Measurements from ENCODE around the gene PRKCQ.
A peak's percentile ranks its signal among the peaks of the same experiment; 100 is the strongest.

The PRKCQ gene

GRCh38 chr10:6427357-6427959, 152.6 kb downstream of the PRKCQ start:
- no peak overlapping the region for H3K23ac ChIP-seq (ENCODE audit: low read depth, low read length, poor library complexity)
- DNase-seq (ENCODE audit: low spot score) = no peak
- H3K14ac ChIP-seq (ENCODE audit: low read length) = no peak overlapping the region
- no peak overlapping the region for H2BK12ac ChIP-seq (ENCODE audit: low read length)
- no peak overlapping the region for H3K9ac ChIP-seq (ENCODE audit: low read depth, low read length, poor library complexity)
- H3K9me3 ChIP-seq (replicated peaks in 1 of 2; ENCODE audit: control insufficient read depth in 2 of 2, insufficient read depth in 1 of 2, low read depth in 1 of 2, low read length in 2 of 2) = peaks cover 0 to 3% of the 10 kb centered on the region in 2 donors
- H3K4me1 ChIP-seq (ENCODE audit: control insufficient read depth in 2 of 2, insufficient read depth in 1 of 2, low read depth in 1 of 2, low read length in 2 of 2) = no peaks in the 10 kb centered on the region
- H4K91ac ChIP-seq (ENCODE audit: low read depth, low read length, poor library complexity) = no peak overlapping the region
- no peak overlapping the region for H3K18ac ChIP-seq (ENCODE audit: low read length)
- H2BK5ac ChIP-seq (ENCODE audit: low read length) = no peak overlapping the region
- no peak overlapping the region for H4K8ac ChIP-seq (ENCODE audit: low read depth, low read length)
- H3K4ac ChIP-seq (ENCODE audit: low read length) = no peak overlapping the region
- no peak overlapping the region for H2AFZ ChIP-seq (ENCODE audit: low read length)
- H3K79me1 ChIP-seq (ENCODE audit: low read depth, low read length) = no peaks in the 10 kb centered on the region
- H2AK5ac ChIP-seq (ENCODE audit: low read depth, low read length) = no peak overlapping the region
- H3K27me3 ChIP-seq (ENCODE audit: control insufficient read depth in 3 of 3, insufficient read depth in 3 of 3, low read depth in 1 of 3, low read length in 3 of 3) = no peaks in the 10 kb centered on the region
- H3K27ac ChIP-seq (replicated peaks; ENCODE audit: low read length) = no peak overlapping the region
- H3K36me3 ChIP-seq (replicated peaks in 1 of 2; ENCODE audit: control insufficient read depth in 2 of 2, insufficient read depth in 2 of 2, low read length in 2 of 2) = no peaks in the 10 kb centered on the region
- H2BK15ac ChIP-seq (ENCODE audit: low read length) = no peak overlapping the region
- no peak overlapping the region for H3K4me2 ChIP-seq (ENCODE audit: insufficient read depth, low read length, poor library complexity, severe bottlenecking)
- H3K4me3 ChIP-seq (ENCODE audit: low read length in 2 of 2) = no peak overlapping the region
- H2BK120ac ChIP-seq (ENCODE audit: low read depth, low read length) = no peak overlapping the region
- WGBS, 2 donors (ENCODE audit: extremely low coverage in 2 of 2, insufficient read length in 2 of 2, insufficient replicate concordance in 1 of 2) = no CpG with 5 or more reads among the region's 10 CpGs

GRCh38 chr10:6426317-6426716, 153.8 kb downstream of the PRKCQ start:
- H3K4me1 ChIP-seq (ENCODE audit: control insufficient read depth in 2 of 2, insufficient read depth in 1 of 2, low read depth in 1 of 2, low read length in 2 of 2) = no peaks in the 10 kb centered on the region
- no peak overlapping the region for H3K14ac ChIP-seq (ENCODE audit: low read length)
- H3K4me2 ChIP-seq (ENCODE audit: insufficient read depth, low read length, poor library complexity, severe bottlenecking) = no peak overlapping the region
- no peaks in the 10 kb centered on the region for H3K36me3 ChIP-seq (replicated peaks in 1 of 2; ENCODE audit: control insufficient read depth in 2 of 2, insufficient read depth in 2 of 2, low read length in 2 of 2)
- H2BK5ac ChIP-seq (ENCODE audit: low read length) = no peak overlapping the region
- no peak overlapping the region for H2BK120ac ChIP-seq (ENCODE audit: low read depth, low read length)
- H3K27ac ChIP-seq (replicated peaks; ENCODE audit: low read length) = no peak overlapping the region
- peaks cover 0 to 2% of the 10 kb centered on the region in 2 donors for H3K9me3 ChIP-seq (replicated peaks in 1 of 2; ENCODE audit: control insufficient read depth in 2 of 2, insufficient read depth in 1 of 2, low read depth in 1 of 2, low read length in 2 of 2)
- no peak overlapping the region for H4K91ac ChIP-seq (ENCODE audit: low read depth, low read length, poor library complexity)
- no peak overlapping the region for H3K18ac ChIP-seq (ENCODE audit: low read length)
- no peak overlapping the region for H2AFZ ChIP-seq (ENCODE audit: low read length)
- no peak overlapping the region for H3K4ac ChIP-seq (ENCODE audit: low read length)
- H3K9ac ChIP-seq (ENCODE audit: low read depth, low read length, poor library complexity) = no peak overlapping the region
- no peak overlapping the region for H3K23ac ChIP-seq (ENCODE audit: low read depth, low read length, poor library complexity)
- no peak overlapping the region for H2AK5ac ChIP-seq (ENCODE audit: low read depth, low read length)
- H3K27me3 ChIP-seq (ENCODE audit: control insufficient read depth in 3 of 3, insufficient read depth in 3 of 3, low read depth in 1 of 3, low read length in 3 of 3) = no peaks in the 10 kb centered on the region
- no peaks in the 10 kb centered on the region for H3K79me1 ChIP-seq (ENCODE audit: low read depth, low read length)
- no CpG with 5 or more reads among the region's 6 CpGs for WGBS, 2 donors (ENCODE audit: extremely low coverage in 2 of 2, insufficient read length in 2 of 2, insufficient replicate concordance in 1 of 2)
- H2BK12ac ChIP-seq (ENCODE audit: low read length) = no peak overlapping the region
- no peak overlapping the region for H3K4me3 ChIP-seq (ENCODE audit: low read length in 2 of 2)
- no peak overlapping the region for H4K8ac ChIP-seq (ENCODE audit: low read depth, low read length)
- H2BK15ac ChIP-seq (ENCODE audit: low read length) = no peak overlapping the region
- DNase-seq (ENCODE audit: low spot score) = no peak

DNA sequence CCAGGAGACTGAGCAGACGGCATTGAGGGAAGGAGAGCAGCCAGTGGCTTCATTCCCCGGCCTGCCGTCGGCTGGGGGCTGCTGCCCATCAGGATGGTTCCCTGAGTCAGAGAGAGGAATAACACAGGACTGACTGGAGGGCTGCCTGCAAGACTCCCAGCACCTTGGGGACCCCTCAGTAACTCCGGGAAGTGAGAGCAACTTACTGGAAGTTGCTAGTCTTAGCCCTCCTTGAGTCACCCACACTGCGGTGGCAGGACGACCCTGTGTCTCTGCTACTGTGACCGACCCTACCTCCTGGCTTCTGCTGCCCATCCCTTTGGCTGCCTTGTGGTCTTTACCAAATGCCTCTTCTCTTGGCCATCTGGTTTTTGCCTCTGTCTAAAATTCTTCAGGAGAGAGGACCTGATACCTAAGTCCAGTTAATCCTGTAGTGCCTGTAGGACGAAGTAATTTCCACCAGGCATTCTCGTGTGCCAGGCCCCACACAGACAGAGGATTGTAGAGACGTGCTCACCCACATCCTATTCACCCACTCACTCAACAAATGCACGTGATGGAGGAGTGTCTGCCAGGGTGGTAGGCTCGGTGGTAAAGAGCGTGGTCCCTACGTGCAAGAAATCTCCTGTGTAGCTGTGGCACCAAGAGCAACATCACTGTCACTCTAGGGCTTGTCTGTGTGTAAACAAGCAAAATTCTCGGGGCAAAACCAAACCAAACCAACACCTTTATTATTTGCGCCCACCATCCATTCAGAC, 156.5 kb downstream of the PRKCQ start:
- H3K27ac ChIP-seq (replicated peaks; ENCODE audit: low read length) = no peak overlapping the region
- H4K8ac ChIP-seq (ENCODE audit: low read depth, low read length) = no peak overlapping the region

DNA sequence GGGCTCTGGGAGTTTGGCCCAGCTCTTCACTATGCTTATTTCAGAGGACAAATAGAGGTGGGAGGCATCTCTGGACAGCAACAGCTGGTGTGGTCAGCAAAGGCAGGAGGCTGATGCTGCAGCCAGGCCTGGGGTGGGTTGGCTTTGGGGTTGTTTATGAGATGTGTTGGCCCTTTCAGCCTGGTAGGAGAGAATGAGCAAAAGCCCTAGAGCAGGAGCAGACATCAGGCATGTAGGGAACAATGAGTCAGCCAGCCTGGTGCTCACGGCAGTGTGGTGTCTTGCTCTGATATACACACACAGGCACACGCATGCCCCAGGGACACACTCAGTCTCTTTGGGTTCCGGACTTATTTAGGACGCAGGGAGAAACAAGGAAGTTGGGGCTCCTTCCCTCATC, 157.1 kb downstream of the PRKCQ start:
- no peak overlapping the region for H3K9ac ChIP-seq (ENCODE audit: low read depth, low read length, poor library complexity)
- no peak overlapping the region for H3K4me3 ChIP-seq (ENCODE audit: low read length in 2 of 2)
- no peak overlapping the region for H2BK15ac ChIP-seq (ENCODE audit: low read length)
- peak overlapping the region; percentile 12 for H3K14ac ChIP-seq (ENCODE audit: low read length)
- no peaks in the 10 kb centered on the region for H3K36me3 ChIP-seq (replicated peaks in 1 of 2; ENCODE audit: control insufficient read depth in 2 of 2, insufficient read depth in 2 of 2, low read length in 2 of 2)
- H2AFZ ChIP-seq (ENCODE audit: low read length) = no peak overlapping the region
- H2BK5ac ChIP-seq (ENCODE audit: low read length) = no peak overlapping the region
- no peaks in the 10 kb centered on the region for H3K79me1 ChIP-seq (ENCODE audit: low read depth, low read length)
- H3K4ac ChIP-seq (ENCODE audit: low read length) = no peak overlapping the region
- no peak overlapping the region for H2AK5ac ChIP-seq (ENCODE audit: low read depth, low read length)
- no peak overlapping the region for H2BK12ac ChIP-seq (ENCODE audit: low read length)
- H3K27me3 ChIP-seq (ENCODE audit: control insufficient read depth in 3 of 3, insufficient read depth in 3 of 3, low read depth in 1 of 3, low read length in 3 of 3) = peaks cover 0 to 6% (median 0%) of the 10 kb centered on the region in 3 experiments
- no peak overlapping the region for H3K27ac ChIP-seq (replicated peaks; ENCODE audit: low read length)
- DNase-seq (ENCODE audit: low spot score) = no peak
- no peak overlapping the region for H3K23ac ChIP-seq (ENCODE audit: low read depth, low read length, poor library complexity)
- H3K9me3 ChIP-seq (replicated peaks in 1 of 2; ENCODE audit: control insufficient read depth in 2 of 2, insufficient read depth in 1 of 2, low read depth in 1 of 2, low read length in 2 of 2) = no peaks in the 10 kb centered on the region
- H3K18ac ChIP-seq (ENCODE audit: low read length) = no peak overlapping the region
- no CpG with 5 or more reads among the region's 4 CpGs for WGBS, 2 donors (ENCODE audit: extremely low coverage in 2 of 2, insufficient read length in 2 of 2, insufficient replicate concordance in 1 of 2)
- H4K8ac ChIP-seq (ENCODE audit: low read depth, low read length) = no peak overlapping the region
- H3K4me1 ChIP-seq (ENCODE audit: control insufficient read depth in 2 of 2, insufficient read depth in 1 of 2, low read depth in 1 of 2, low read length in 2 of 2) = no peaks in the 10 kb centered on the region
- no peak overlapping the region for H3K4me2 ChIP-seq (ENCODE audit: insufficient read depth, low read length, poor library complexity, severe bottlenecking)
- no peak overlapping the region for H4K91ac ChIP-seq (ENCODE audit: low read depth, low read length, poor library complexity)
- no peak overlapping the region for H2BK120ac ChIP-seq (ENCODE audit: low read depth, low read length)

More for the DNA sequence above, 156.5 kb downstream of the PRKCQ start:
- Histone ChIP-seq H2BK120ac (ENCODE audit: low read depth, low read length) (no peak overlapping the region), H3K23ac (ENCODE audit: low read depth, low read length, poor library complexity) (no peak overlapping the region), H3K4ac (ENCODE audit: low read length) (no peak overlapping the region), H3K4me1 (ENCODE audit: control insufficient read depth in 2 of 2, insufficient read depth in 1 of 2, low read depth in 1 of 2, low read length in 2 of 2) (no peaks in the 10 kb centered on the region), H3K14ac (ENCODE audit: low read length) (no peak overlapping the region), H3K9ac (ENCODE audit: low read depth, low read length, poor library complexity) (no peak overlapping the region), H4K91ac (ENCODE audit: low read depth, low read length, poor library complexity) (no peak overlapping the region), H2AFZ (ENCODE audit: low read length) (no peak overlapping the region), H3K27me3 (ENCODE audit: control insufficient read depth in 3 of 3, insufficient read depth in 3 of 3, low read depth in 1 of 3, low read length in 3 of 3) (peaks cover 0 to under 1% (median 0%) of the 10 kb centered on the region in 3 experiments), H3K36me3 (replicated peaks in 1 of 2; ENCODE audit: control insufficient read depth in 2 of 2, insufficient read depth in 2 of 2, low read length in 2 of 2) (no peaks in the 10 kb centered on the region), H3K4me3 (ENCODE audit: low read length in 2 of 2) (no peak overlapping the region), H3K4me2 (ENCODE audit: insufficient read depth, low read length, poor library complexity, severe bottlenecking) (no peak overlapping the region), H3K18ac (ENCODE audit: low read length) (no peak overlapping the region), H2BK12ac (ENCODE audit: low read length) (no peak overlapping the region), H3K79me1 (ENCODE audit: low read depth, low read length) (no peaks in the 10 kb centered on the region), H2BK5ac (ENCODE audit: low read length) (no peak overlapping the region), H3K9me3 (replicated peaks in 1 of 2; ENCODE audit: control insufficient read depth in 2 of 2, insufficient read depth in 1 of 2, low read depth in 1 of 2, low read length in 2 of 2) (no peaks in the 10 kb centered on the region), H2AK5ac (ENCODE audit: low read depth, low read length) (no peak overlapping the region), H2BK15ac (ENCODE audit: low read length) (no peak overlapping the region)
- no peak for DNase-seq (ENCODE audit: low spot score)
- no CpG with 5 or more reads among the region's 17 CpGs for WGBS, 2 donors (ENCODE audit: extremely low coverage in 2 of 2, insufficient read length in 2 of 2, insufficient replicate concordance in 1 of 2)
